GM12874 (cell line): ENCODE results near the gene MT1M.

ENCODE experiments used
- CTCF ChIP-seq: IDR thresholded peaks from 2 replicates; pipeline ENCODE4 v1.5.1; 2011; ENCODE audit warnings: low read depth, mild to moderate bottlenecking, control low read depth, low read length, moderate library complexity; ENCODE audit not compliant: insufficient read depth

Gene MT1M

GRCh38 chr16:56641166-56641565, 8.7 kb downstream of the MT1M start:
- no peak for TF ChIP-seq CTCF

- peak; percentile 23; the same call in 1 of the 2 replicates for TF ChIP-seq CTCF
Measured at GRCh38 chr16:56643080-56643778, 10.8 kb downstream of the MT1M start.

- no peak for TF ChIP-seq CTCF
Measured at GRCh38 chr16:56643833-56644232, 11.4 kb downstream of the MT1M start.

- TF ChIP-seq CTCF: no peak
Measured at GRCh38 chr16:56645311-56645710, 12.9 kb downstream of the MT1M start.

GRCh38 chr16:56645838-56646237, 13.4 kb downstream of the MT1M start:
- TF ChIP-seq CTCF: no peak

- TF ChIP-seq CTCF: no peak
Measured at GRCh38 chr16:56647641-56648431, 15.4 kb downstream of the MT1M start.

- no peak for TF ChIP-seq CTCF
Measured at GRCh38 chr16:56649271-56649670, 16.8 kb downstream of the MT1M start.
